Measurements from ENCODE around the gene SYTL5. TPM values are rescaled to one million over a fixed set of nuclear protein-coding genes. Genes with fewer than 3 reads are reported as not detected.

The SYTL5 gene
- total RNA-seq, 1 donor from 2014 or later: 0.46 TPM

- intact Hi-C loops (cut with DNase I): no loop called here
- Histone ChIP-seq H3K27me3 (no peaks in the 10 kb centered on the region), H3K4me1 (no peaks in the 10 kb centered on the region), H3K36me3 (no peaks in the 10 kb centered on the region), H3K27ac (no peak overlapping the region), H3K9me3 (no peaks in the 10 kb centered on the region), H3K4me3 (no peak overlapping the region)
- no peak for TF ChIP-seq CTCF (IDR thresholded peaks at IDR 0.05)
- DNase-seq (no peak), ATAC-seq (no peak)
Measured at GRCh38 chrX:38149016-38149415, 142.7 kb downstream of the SYTL5 start.

- no peak for DNase-seq
- Histone ChIP-seq H3K27me3 (no peaks in the 10 kb centered on the region), H3K36me3 (no peaks in the 10 kb centered on the region), H3K9me3 (no peaks in the 10 kb centered on the region), H3K4me1 (no peaks in the 10 kb centered on the region), H3K27ac (no peak overlapping the region), H3K4me3 (no peak overlapping the region)
- intact Hi-C loops (cut with DNase I): no loop called here
- TF ChIP-seq CTCF (IDR thresholded peaks at IDR 0.05): no peak
- ATAC-seq: no peak
Measured at GRCh38 chrX:38150993-38151392, 144.6 kb downstream of the SYTL5 start.

- H3K27me3 ChIP-seq: no peaks in the 10 kb centered on the region
- ATAC-seq (no peak), DNase-seq (no peak)
- no peak for TF ChIP-seq CTCF (IDR thresholded peaks at IDR 0.05)
- no peak overlapping the region for H3K27ac ChIP-seq
- H3K4me1 ChIP-seq: no peaks in the 10 kb centered on the region
- H3K4me3 ChIP-seq: no peak overlapping the region
- H3K9me3 ChIP-seq: no peaks in the 10 kb centered on the region
- H3K36me3 ChIP-seq: no peaks in the 10 kb centered on the region
- intact Hi-C loops (cut with DNase I): no loop called here
Measured at GRCh38 chrX:38151441-38151840, 145.1 kb downstream of the SYTL5 start.

- TF ChIP-seq CTCF (IDR thresholded peaks at IDR 0.05): no peak
- DNase-seq (no peak), ATAC-seq (no peak)
- Histone ChIP-seq H3K36me3 (no peaks in the 10 kb centered on the region), H3K27me3 (no peaks in the 10 kb centered on the region), H3K27ac (no peak overlapping the region), H3K4me3 (no peak overlapping the region), H3K4me1 (no peaks in the 10 kb centered on the region), H3K9me3 (no peaks in the 10 kb centered on the region)
- intact Hi-C loops (cut with DNase I): no loop called here
Measured at GRCh38 chrX:38154340-38154739, 148.0 kb downstream of the SYTL5 start.

- DNase-seq: no peak
- Histone ChIP-seq H3K4me1 (no peaks in the 10 kb centered on the region), H3K36me3 (no peaks in the 10 kb centered on the region), H3K27ac (no peak overlapping the region), H3K27me3 (no peaks in the 10 kb centered on the region), H3K9me3 (no peaks in the 10 kb centered on the region), H3K4me3 (no peak overlapping the region)
- TF ChIP-seq CTCF (IDR thresholded peaks at IDR 0.05): no peak
- ATAC-seq: no peak
- intact Hi-C loops (cut with DNase I): no loop called here
Measured at GRCh38 chrX:38154818-38155217, 148.5 kb downstream of the SYTL5 start.

GRCh38 chrX:38156838-38157237, 150.5 kb downstream of the SYTL5 start:
- H3K9me3 ChIP-seq: no peaks in the 10 kb centered on the region
- no peak for TF ChIP-seq CTCF (IDR thresholded peaks at IDR 0.05)
- no peak overlapping the region for H3K27ac ChIP-seq
- DNase-seq (no peak), ATAC-seq (no peak)
- H3K4me3 ChIP-seq: no peak overlapping the region
- no peaks in the 10 kb centered on the region for H3K27me3 ChIP-seq
- no peaks in the 10 kb centered on the region for H3K36me3 ChIP-seq
- intact Hi-C loops (cut with DNase I): no loop called here
- no peaks in the 10 kb centered on the region for H3K4me1 ChIP-seq

Measured in upper lobe of right lung (tissue), 1 donor.